Left ventricle myocardium inferior (tissue), 1 donor: ENCODE measurements around the gene TTLL11. TPM values are rescaled to one million over a fixed set of nuclear protein-coding genes. Genes with fewer than 3 reads are reported as not detected.

ENCODE experiments used
- DNase-seq: peaks from one replicate; pipeline ENCODE4 v3.0.0-alpha.2; 2020
- H3K27ac ChIP-seq: fragments of 200-600 bp; replicated peaks from 2 replicates; pipeline ENCODE4 v1.8.0; 2021
- H3K27me3 ChIP-seq: fragments of 200-600 bp; 2 replicates; pipeline ENCODE4 v1.8.0; 2021; ENCODE audit warnings: low read depth
- H3K36me3 ChIP-seq: fragments of 200-600 bp; 2 replicates; pipeline ENCODE4 v1.8.0; 2021
- H3K4me1 ChIP-seq: fragments of 200-600 bp; 2 replicates; pipeline ENCODE4 v1.8.0; 2021
- H3K4me3 ChIP-seq: fragments of 200-600 bp; 2 replicates; pipeline ENCODE4 v1.8.0; 2021; ENCODE audit warnings: mild to moderate bottlenecking, moderate library complexity
- H3K9me3 ChIP-seq: fragments of 200-600 bp; replicated peaks from 2 replicates; pipeline ENCODE4 v1.8.0; 2021
- intact Hi-C: fragments of 100-400 bp; cut with micrococcal nuclease; formaldehyde crosslinking; loops from one replicate; pipeline ENCODE4 v1.11.0; 2022
- total RNA-seq: library from RNA; stranded (reverse); fragmentation: NEBNext Ultra II Directional; extraction: Animal tissue kit (Norgen Biotek cat#: 25700); gene quantifications from one replicate; pipeline ENCODE4 v1.2.1, GENCODE V29; 2021
- TF ChIP-seq, protein P1 (sequence below): fragments of 200-600 bp; IDR thresholded peaks from 2 replicates; pipeline ENCODE4 v1.8.0; 2021; ENCODE audit warnings: antibody characterized with exemption, mild to moderate bottlenecking, borderline replicate concordance
- donor health status: DM: no; HTN: yes; CAD: no; lungs with severe emphysema.

The TTLL11 gene
- total RNA-seq, 1 donor from 2014 or later, result 7.3 TPM

DNA sequence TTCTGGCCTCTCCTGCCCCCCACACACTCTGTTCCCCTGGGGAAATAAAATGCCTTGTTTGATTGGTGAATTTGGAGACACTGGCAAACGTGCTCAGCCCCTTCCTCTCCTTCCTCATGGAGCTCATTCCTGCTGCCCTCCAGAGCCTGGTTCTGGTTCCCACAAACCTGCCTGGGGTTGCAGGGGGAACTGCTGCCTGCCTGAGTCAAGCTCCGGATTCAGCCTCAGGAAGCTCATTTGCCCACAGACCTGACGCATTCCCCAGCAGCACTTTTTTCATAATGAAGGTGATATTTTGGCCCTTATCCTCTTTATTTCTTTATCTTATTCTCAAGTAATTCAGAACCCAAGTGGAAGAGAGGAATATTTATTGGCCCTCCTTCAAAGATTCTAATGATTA is 140.5 kb downstream of the TTLL11 start:
- Histone ChIP-seq H3K4me1 (peaks cover 10% of the 10 kb centered on the region), H3K36me3 (no peaks in the 10 kb centered on the region), H3K4me3 (no peak overlapping the region), H3K27me3 (no peaks in the 10 kb centered on the region), H3K9me3 (no peaks in the 10 kb centered on the region), H3K27ac (no peak overlapping the region)
- intact Hi-C loops, result no loop called here
- no peak for DNase-seq
- TF ChIP-seq, protein P1, sequence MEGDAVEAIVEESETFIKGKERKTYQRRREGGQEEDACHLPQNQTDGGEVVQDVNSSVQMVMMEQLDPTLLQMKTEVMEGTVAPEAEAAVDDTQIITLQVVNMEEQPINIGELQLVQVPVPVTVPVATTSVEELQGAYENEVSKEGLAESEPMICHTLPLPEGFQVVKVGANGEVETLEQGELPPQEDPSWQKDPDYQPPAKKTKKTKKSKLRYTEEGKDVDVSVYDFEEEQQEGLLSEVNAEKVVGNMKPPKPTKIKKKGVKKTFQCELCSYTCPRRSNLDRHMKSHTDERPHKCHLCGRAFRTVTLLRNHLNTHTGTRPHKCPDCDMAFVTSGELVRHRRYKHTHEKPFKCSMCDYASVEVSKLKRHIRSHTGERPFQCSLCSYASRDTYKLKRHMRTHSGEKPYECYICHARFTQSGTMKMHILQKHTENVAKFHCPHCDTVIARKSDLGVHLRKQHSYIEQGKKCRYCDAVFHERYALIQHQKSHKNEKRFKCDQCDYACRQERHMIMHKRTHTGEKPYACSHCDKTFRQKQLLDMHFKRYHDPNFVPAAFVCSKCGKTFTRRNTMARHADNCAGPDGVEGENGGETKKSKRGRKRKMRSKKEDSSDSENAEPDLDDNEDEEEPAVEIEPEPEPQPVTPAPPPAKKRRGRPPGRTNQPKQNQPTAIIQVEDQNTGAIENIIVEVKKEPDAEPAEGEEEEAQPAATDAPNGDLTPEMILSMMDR, result no peak

DNA sequence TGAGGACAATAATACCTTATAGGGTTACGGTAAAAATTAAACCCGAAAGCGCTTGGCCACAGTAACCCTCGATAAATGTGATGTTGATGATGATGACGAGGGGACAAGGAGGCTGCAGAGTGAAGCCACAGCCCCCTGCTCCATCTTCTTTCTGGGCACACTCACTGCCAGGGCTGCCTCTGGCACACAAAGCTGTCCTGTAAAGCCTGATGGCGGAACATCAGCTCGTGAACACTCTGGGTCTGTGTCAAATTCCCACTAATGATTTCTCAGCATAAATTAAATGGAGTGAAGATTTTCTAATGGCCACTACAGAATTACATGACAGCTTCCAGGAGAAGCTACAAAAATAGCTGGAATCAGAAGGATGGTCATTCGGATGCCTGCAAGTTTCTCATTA is 142.2 kb downstream of the TTLL11 start:
- Histone ChIP-seq H3K27ac (no peak overlapping the region), H3K9me3 (no peaks in the 10 kb centered on the region), H3K4me3 (no peak overlapping the region), H3K4me1 (peaks cover 10% of the 10 kb centered on the region), H3K27me3 (no peaks in the 10 kb centered on the region), H3K36me3 (no peaks in the 10 kb centered on the region)
- TF ChIP-seq, protein P1, result no peak
- intact Hi-C loops, result no loop called here
- DNase-seq, result no peak

DNA sequence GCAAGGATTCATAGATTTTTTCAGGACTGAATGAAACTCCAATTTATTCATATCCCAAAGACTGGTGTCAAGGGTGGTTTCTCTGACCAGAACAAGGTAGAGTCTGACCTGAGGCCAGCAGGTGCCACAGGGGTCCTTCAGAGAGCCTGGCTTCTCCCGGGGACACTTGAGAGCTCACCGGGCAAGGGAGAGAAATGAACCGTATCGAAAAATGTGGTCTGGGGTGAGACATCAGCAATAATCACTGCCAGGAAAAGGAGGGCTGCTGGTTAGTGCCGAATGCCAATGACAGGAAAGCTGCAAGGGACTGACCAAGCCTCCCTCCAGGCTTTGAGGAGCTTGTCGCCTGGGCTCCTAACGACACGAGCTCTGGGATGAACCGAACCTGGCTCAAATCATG is 142.7 kb downstream of the TTLL11 start:
- intact Hi-C loops, result no loop called here
- no peak for DNase-seq
- Histone ChIP-seq H3K9me3 (no peaks in the 10 kb centered on the region), H3K4me3 (no peak overlapping the region), H3K27ac (no peak overlapping the region), H3K27me3 (no peaks in the 10 kb centered on the region), H3K36me3 (no peaks in the 10 kb centered on the region), H3K4me1 (peaks cover 10% of the 10 kb centered on the region)
- TF ChIP-seq, protein P1, result no peak

DNA sequence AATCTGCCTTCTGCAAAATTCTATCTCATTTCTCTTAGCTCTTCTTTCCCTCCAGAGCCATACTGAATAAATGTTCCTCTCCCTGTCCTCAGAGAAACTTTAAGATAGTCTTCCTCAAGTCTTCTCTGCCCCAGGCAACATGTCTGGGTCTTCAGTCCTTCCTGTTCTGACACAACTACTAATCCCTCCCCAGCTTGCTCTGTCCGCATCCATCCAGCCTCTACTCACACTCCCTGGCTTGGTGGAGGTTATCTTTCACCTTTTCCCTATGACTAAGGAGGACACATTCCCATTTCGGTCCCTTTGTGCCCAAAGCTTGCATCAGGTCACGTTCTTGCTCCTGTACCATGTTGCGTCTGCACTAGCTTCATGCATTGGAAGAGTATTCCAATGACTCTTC is 143.3 kb downstream of the TTLL11 start:
- TF ChIP-seq, protein P1, result no peak
- H3K36me3 ChIP-seq, result no peaks in the 10 kb centered on the region
- H3K27me3 ChIP-seq, result no peaks in the 10 kb centered on the region
- intact Hi-C loops, result no loop called here
- H3K9me3 ChIP-seq, result no peaks in the 10 kb centered on the region
- no peak for DNase-seq
- no peak overlapping the region for H3K4me3 ChIP-seq
- H3K4me1 ChIP-seq, result peaks cover 6% of the 10 kb centered on the region
- H3K27ac ChIP-seq, result no peak overlapping the region

DNA sequence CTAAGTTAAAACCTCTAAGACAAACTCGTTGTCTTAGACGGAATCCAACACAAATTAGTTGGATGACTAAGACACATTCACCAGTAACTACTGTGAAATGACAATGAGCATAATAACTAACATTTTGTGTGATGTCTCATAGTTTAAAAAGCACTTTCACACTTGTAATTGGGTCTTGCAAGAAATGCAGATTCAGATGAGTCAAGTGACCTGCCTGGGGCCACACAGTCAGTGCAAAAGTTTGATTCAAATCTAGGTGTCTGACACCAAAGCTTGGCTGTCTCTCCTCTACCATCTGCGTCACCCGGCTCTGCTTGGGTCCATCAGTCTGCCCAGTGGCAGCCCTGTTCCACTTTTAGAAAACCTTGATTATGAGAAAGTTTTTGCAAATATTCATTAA is 143.7 kb downstream of the TTLL11 start:
- no peak for DNase-seq
- Histone ChIP-seq H3K27me3 (no peaks in the 10 kb centered on the region), H3K36me3 (no peaks in the 10 kb centered on the region), H3K27ac (no peak overlapping the region), H3K9me3 (no peaks in the 10 kb centered on the region), H3K4me1 (peaks cover 2% of the 10 kb centered on the region), H3K4me3 (no peak overlapping the region)
- TF ChIP-seq, protein P1, result no peak
- intact Hi-C loops, result no loop called here

DNA sequence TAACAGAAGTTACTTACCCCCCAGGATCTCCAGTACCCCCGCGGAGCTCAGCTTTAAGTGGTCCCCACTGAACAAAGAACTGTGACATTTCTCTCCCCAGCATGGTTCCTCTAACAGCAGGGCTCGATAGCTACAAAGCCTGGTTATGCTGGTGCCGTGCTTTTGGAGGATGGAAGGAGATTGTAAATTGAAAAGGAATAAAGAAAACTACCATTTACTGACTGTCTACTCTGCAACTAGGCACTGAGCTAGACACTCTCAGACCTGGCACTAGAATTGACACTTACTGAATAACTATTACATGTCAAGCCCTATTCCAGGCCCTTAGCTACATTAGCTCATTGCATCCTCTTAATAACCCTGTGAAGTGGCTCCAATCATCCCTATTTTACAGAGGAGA is 145.3 kb downstream of the TTLL11 start:
- no peaks in the 10 kb centered on the region for H3K36me3 ChIP-seq
- DNase-seq, result no peak
- intact Hi-C loops, result no loop called here
- no peaks in the 10 kb centered on the region for H3K27me3 ChIP-seq
- H3K4me3 ChIP-seq, result no peak overlapping the region
- no peak overlapping the region for H3K27ac ChIP-seq
- TF ChIP-seq, protein P1, result no peak
- no peaks in the 10 kb centered on the region for H3K9me3 ChIP-seq
- H3K4me1 ChIP-seq, result no peaks in the 10 kb centered on the region
